Activated CD8-positive, alpha-beta memory T cell treated with anti-CD3 and anti-CD28 coated beads, Interleukin-2, amount 10 ng/mL, durations not matched to agents 7 days and 5 days (primary cell): ENCODE results near the gene WNT3. TPM values are rescaled to one million over a fixed set of nuclear protein-coding genes. Genes with fewer than 3 reads are reported as not detected.
"Not testable (repeated sequence)": the region's sequence is repeated elsewhere in the genome, so short reads cannot be mapped to it uniquely, and the experiment has no call there.

ENCODE experiments used
- ATAC-seq: fragments of 150-1000 bp; cut with Tn5 transposase; one replicate; pipeline ENCODE4 v1.10.0; 2021; ENCODE audit warnings: moderate library complexity
- CTCF ChIA-PET: fragments of 350-600 bp; sonication (Branson Sonifier 250); formaldehyde crosslinking; loops from one replicate; lab custom pipeline; 2021; ENCODE audit warnings: antibody characterized with exemption; lab: Charles Lee
- DNase-seq: peaks from one replicate; pipeline ENCODE4 v3.0.0-alpha.2; 2020
- H3K27ac Mint-ChIP-seq: one replicate; pipeline ENCODE4 v1.8.0; 2021; ENCODE audit warnings: mild to moderate bottlenecking, mixed read lengths
- H3K27me3 Mint-ChIP-seq: one replicate; pipeline ENCODE4 v1.8.0; 2021; ENCODE audit warnings: mixed read lengths
- H3K36me3 Mint-ChIP-seq: one replicate; pipeline ENCODE4 v1.8.0; 2021; ENCODE audit warnings: mild to moderate bottlenecking, mixed read lengths
- H3K4me1 Mint-ChIP-seq: one replicate; pipeline ENCODE4 v1.8.0; 2021; ENCODE audit warnings: mixed read lengths
- H3K4me3 Mint-ChIP-seq: one replicate; pipeline ENCODE4 v1.8.0; 2021; ENCODE audit warnings: mild to moderate bottlenecking, moderate library complexity, mixed read lengths
- H3K9me3 Mint-ChIP-seq: one replicate; pipeline ENCODE4 v1.8.0; 2022; ENCODE audit warnings: low read depth, mixed read lengths
- total RNA-seq, 2 experiments: library from RNA; stranded (reverse); gene quantifications; one replicate each; pipeline ENCODE4 v1.2.3, GENCODE V29; 2021

The WNT3 gene
- total RNA-seq, 2 experiments from 2014 or later: not detected

- H3K4me1 Mint-ChIP-seq, DNase-seq, H3K27ac Mint-ChIP-seq, CTCF ChIA-PET, H3K9me3 Mint-ChIP-seq, H3K4me3 Mint-ChIP-seq, H3K27me3 Mint-ChIP-seq, ATAC-seq: not testable (repeated sequence)
- H3K36me3 Mint-ChIP-seq: peaks cover 15% of the 10 kb centered on the region
These were observed 60.9 kb downstream of the WNT3 start for GRCh38 chr17:46757588-46757987.

GRCh38 chr17:46756861-46757260, 61.6 kb downstream of the WNT3 start:
- Mint-ChIP-seq H3K27ac (no peak overlapping the region), H3K9me3 (no peaks in the 10 kb centered on the region), H3K36me3 (peaks cover 15% of the 10 kb centered on the region), H3K4me3 (no peak overlapping the region), H3K4me1 (peaks cover 3% of the 10 kb centered on the region), H3K27me3 (no peaks in the 10 kb centered on the region)
- DNase-seq (no peak), ATAC-seq (no peak)
- CTCF ChIA-PET: no interaction called here

DNA sequence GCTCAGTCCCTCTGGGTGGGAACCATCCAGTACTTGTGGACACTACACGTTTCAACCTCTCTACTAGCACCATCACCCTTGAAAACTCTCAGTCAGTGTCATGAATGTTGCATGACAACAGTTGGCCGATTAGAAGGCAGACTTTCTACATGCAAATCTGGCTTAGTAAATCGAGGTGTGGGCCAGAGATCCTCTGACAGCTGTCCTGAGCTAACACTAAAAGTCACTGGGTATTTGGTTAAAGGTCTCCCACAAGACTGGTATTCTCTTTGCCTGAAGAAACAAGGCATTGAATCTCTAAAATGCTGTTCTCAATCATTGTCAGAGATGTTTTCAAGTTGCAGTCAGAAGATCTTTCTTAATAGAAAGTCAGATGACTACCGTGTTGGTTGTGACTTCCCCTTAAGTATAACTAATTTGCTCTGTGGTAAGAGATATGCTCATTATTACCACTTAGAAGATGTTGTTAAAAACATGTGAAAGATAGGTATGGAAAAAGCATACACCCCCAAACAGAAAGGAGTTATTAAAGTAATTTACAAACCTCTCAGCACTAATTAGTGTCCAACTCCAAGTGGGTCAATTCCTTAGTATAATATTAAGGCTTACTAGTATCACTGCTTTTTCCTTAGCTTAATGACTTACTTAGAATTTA, 62.3 kb downstream of the WNT3 start:
- no peak overlapping the region for H3K4me3 Mint-ChIP-seq
- no peaks in the 10 kb centered on the region for H3K27me3 Mint-ChIP-seq
- DNase-seq (no peak), ATAC-seq (no peak)
- peaks cover 15% of the 10 kb centered on the region for H3K36me3 Mint-ChIP-seq
- H3K27ac Mint-ChIP-seq: no peak overlapping the region
- H3K4me1 Mint-ChIP-seq: peaks cover 3% of the 10 kb centered on the region
- CTCF ChIA-PET: no interaction called here
- no peaks in the 10 kb centered on the region for H3K9me3 Mint-ChIP-seq

GRCh38 chr17:46753776-46754175, 64.7 kb downstream of the WNT3 start:
- Mint-ChIP-seq H3K27ac (no peak overlapping the region), H3K9me3 (no peaks in the 10 kb centered on the region), H3K36me3 (peaks cover 16% of the 10 kb centered on the region), H3K27me3 (no peaks in the 10 kb centered on the region), H3K4me3 (no peak overlapping the region), H3K4me1 (peaks cover 3% of the 10 kb centered on the region)
- ATAC-seq (no peak), DNase-seq (no peak)
- CTCF ChIA-PET: interaction anchor here (0.6 to 1.5 kb wide), 3 partner anchors 69 to 1140 kb away, joined by 3 to 4 read pairs (median 4); no protein-coding TSS in a partner anchor

- H3K27ac Mint-ChIP-seq: no peak overlapping the region
- H3K4me1 Mint-ChIP-seq: no peaks in the 10 kb centered on the region
- CTCF ChIA-PET: interaction anchor here (1.4 kb wide), 1 partner anchor 84 kb away, joined by 5 read pairs; no protein-coding TSS in a partner anchor
- no peaks in the 10 kb centered on the region for H3K9me3 Mint-ChIP-seq
- H3K4me3 Mint-ChIP-seq: no peak overlapping the region
- no peak for DNase-seq
- no peaks in the 10 kb centered on the region for H3K27me3 Mint-ChIP-seq
- ATAC-seq: no peak
- H3K36me3 Mint-ChIP-seq: peaks cover 14% of the 10 kb centered on the region
These were observed 67.1 kb downstream of the WNT3 start for GRCh38 chr17:46751425-46751824.

DNA sequence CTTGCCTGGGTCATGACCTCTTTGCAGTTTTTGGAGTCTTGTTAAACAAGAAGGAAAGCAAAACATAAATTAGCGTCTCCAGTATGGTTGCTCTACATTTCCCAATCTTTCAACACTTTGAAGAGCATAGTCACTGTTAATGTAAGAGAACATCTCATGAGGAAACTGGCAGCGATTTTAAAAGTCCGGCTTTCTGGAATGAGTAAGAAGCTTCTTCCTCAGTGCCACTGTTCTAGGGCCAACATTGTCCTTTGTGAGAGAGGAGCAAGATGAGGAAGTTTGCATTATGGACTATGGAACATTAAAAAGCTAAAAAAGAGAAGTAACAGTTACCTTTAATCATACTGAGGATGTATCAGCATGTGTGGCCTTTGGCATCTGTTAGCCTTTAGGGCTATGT, 73.1 kb downstream of the WNT3 start:
- DNase-seq (no peak), ATAC-seq (no peak)
- Mint-ChIP-seq H3K4me1 (no peaks in the 10 kb centered on the region), H3K4me3 (no peak overlapping the region), H3K9me3 (no peaks in the 10 kb centered on the region), H3K27ac (no peak overlapping the region), H3K36me3 (peaks cover 3% of the 10 kb centered on the region), H3K27me3 (no peaks in the 10 kb centered on the region)
- CTCF ChIA-PET: no interaction called here

DNA sequence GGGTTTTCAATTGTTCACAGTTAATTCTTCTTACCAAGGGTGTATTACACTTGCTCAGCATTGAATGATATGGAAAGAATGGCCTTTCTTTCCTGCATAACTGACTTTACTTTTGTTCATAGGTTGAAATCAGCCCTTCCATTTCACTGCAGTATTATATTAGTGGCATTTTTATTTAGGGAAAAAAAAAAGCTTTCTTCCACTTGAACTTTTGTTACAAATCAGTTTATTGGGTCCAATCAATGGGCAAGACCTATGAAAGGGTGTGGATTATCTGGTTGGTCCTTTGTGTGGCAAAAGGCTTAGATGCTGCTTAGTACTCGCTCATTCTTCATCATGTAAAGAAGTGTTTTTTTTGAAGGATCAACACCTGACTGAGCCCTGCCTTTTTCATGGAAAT, 74.1 kb downstream of the WNT3 start:
- CTCF ChIA-PET: interaction anchor here (1.1 kb wide), 1 partner anchor 92 kb away, joined by 4 read pairs; no protein-coding TSS in a partner anchor
- ATAC-seq (no peak), DNase-seq (no peak)
- H3K36me3 Mint-ChIP-seq: no peaks in the 10 kb centered on the region
- H3K27me3 Mint-ChIP-seq: no peaks in the 10 kb centered on the region
- H3K4me3 Mint-ChIP-seq: no peak overlapping the region
- H3K4me1 Mint-ChIP-seq: no peaks in the 10 kb centered on the region
- no peaks in the 10 kb centered on the region for H3K9me3 Mint-ChIP-seq
- H3K27ac Mint-ChIP-seq: no peak overlapping the region

DNA sequence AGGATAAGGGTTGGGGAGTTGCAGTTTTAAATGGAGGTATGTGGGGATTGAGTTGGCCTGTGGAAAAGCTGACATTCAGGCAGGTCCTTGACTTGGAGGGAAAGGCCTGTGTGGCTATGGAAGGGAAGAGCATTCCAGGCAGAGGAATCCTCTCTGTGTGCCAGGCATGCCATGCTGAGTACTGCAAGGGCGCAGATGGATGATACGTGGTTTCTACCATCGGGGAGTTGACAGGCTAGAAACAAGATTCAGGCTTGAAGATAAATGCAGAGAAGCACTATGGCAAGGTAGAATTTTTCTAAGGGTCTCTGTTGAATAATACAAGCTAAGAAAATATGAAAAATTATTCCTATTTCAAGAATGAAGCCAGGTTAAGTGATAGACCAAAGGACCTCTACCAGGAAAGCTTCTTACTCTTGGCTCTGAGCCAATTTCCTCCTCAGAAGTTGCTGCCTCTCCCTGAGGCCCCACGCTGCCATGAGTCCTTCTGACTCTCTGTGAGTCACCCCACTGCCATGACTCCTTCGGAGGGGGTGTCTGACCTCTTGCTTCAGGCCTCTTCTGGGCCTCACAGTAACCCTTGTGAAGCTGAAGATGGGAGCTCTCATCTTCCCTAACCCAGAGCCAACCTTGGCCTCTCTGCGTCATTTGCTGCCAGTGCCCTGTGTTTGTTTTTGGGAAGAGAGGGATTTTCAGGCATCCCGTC, 75.8 kb downstream of the WNT3 start:
- DNase-seq: no peak
- no peak for ATAC-seq
- H3K9me3 Mint-ChIP-seq: no peaks in the 10 kb centered on the region
- CTCF ChIA-PET: no interaction called here
- H3K36me3 Mint-ChIP-seq: no peaks in the 10 kb centered on the region
- no peaks in the 10 kb centered on the region for H3K27me3 Mint-ChIP-seq
- no peaks in the 10 kb centered on the region for H3K4me1 Mint-ChIP-seq
- no peak overlapping the region for H3K4me3 Mint-ChIP-seq
- no peak overlapping the region for H3K27ac Mint-ChIP-seq

GRCh38 chr17:46741122-46741730, 77.3 kb downstream of the WNT3 start:
- no peaks in the 10 kb centered on the region for H3K9me3 Mint-ChIP-seq
- no peaks in the 10 kb centered on the region for H3K36me3 Mint-ChIP-seq
- no peak overlapping the region for H3K27ac Mint-ChIP-seq
- CTCF ChIA-PET: no interaction called here
- no peak overlapping the region for H3K4me3 Mint-ChIP-seq
- no peaks in the 10 kb centered on the region for H3K27me3 Mint-ChIP-seq
- no peak for DNase-seq
- ATAC-seq: no peak
- H3K4me1 Mint-ChIP-seq: no peaks in the 10 kb centered on the region

DNA sequence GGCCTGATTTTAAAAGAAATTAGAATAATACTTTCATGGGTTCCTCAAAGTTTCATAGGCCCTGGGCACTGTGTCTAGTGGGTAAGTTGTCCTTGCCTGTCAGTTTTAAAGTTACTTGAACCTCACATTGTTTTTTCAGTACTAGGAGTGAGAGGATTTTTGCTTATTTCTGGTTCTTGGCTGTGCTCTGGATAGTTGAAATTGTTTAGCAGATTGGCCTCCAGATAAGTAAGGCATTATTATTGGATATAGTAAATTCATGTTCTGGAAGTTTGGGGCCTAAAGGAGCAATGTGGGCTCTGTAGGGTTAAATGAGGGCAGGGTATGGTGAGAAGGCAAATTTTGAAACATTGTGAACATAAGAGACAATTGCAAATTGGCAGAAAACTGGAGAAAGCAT, 78.5 kb downstream of the WNT3 start:
- Mint-ChIP-seq H3K27ac (no peak overlapping the region), H3K9me3 (no peaks in the 10 kb centered on the region), H3K36me3 (no peaks in the 10 kb centered on the region), H3K4me1 (no peaks in the 10 kb centered on the region), H3K27me3 (no peaks in the 10 kb centered on the region), H3K4me3 (no peak overlapping the region)
- no peak for DNase-seq
- CTCF ChIA-PET: no interaction called here
- ATAC-seq: no peak

- no peak for DNase-seq
- Mint-ChIP-seq H3K9me3 (no peaks in the 10 kb centered on the region), H3K27me3 (no peaks in the 10 kb centered on the region), H3K36me3 (no peaks in the 10 kb centered on the region), H3K4me1 (no peaks in the 10 kb centered on the region), H3K27ac (no peak overlapping the region), H3K4me3 (no peak overlapping the region)
- CTCF ChIA-PET: interaction anchor here (1.3 kb wide), 1 partner anchor 104 kb away, joined by 3 read pairs; no protein-coding TSS in a partner anchor
- no peak for ATAC-seq
These were observed 79.9 kb downstream of the WNT3 start for GRCh38 chr17:46738544-46738943.

- no peaks in the 10 kb centered on the region for H3K27me3 Mint-ChIP-seq
- no peaks in the 10 kb centered on the region for H3K4me1 Mint-ChIP-seq
- H3K36me3 Mint-ChIP-seq: no peaks in the 10 kb centered on the region
- H3K27ac Mint-ChIP-seq: no peak overlapping the region
- CTCF ChIA-PET: no interaction called here
- no peak overlapping the region for H3K4me3 Mint-ChIP-seq
- H3K9me3 Mint-ChIP-seq: no peaks in the 10 kb centered on the region
- ATAC-seq (no peak), DNase-seq (no peak)
These were observed 81.2 kb downstream of the WNT3 start for GRCh38 chr17:46737326-46737725.

DNA sequence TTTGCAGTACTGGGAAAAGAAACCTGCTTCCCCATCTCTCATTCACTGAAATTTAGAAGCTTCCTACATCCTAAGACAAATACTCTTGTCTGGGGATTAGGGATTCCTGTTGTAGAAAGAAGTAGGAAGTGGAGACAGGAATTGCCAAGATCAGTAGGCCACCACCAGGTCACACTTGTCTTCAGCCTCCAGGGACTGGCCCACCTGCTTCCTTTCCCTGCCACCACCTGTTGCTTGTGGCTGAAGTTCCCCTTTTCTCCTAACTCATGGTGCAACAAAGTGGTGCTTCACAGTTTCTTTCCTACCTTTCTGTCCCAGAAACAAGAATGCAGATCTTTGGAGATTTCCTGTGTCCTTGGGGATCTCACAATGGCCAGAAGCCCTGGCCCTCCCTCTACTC, 82.4 kb downstream of the WNT3 start:
- no peak for DNase-seq
- Mint-ChIP-seq H3K36me3 (no peaks in the 10 kb centered on the region), H3K27me3 (no peaks in the 10 kb centered on the region), H3K4me1 (no peaks in the 10 kb centered on the region), H3K4me3 (no peak overlapping the region), H3K27ac (no peak overlapping the region), H3K9me3 (no peaks in the 10 kb centered on the region)
- CTCF ChIA-PET: interaction anchor here (1.3 kb wide), 1 partner anchor 99 kb away, joined by 4 read pairs; no protein-coding TSS in a partner anchor
- no peak for ATAC-seq
